Sigmoid colon (tissue), 7 donors: ENCODE measurements around the gene POU2AF3. TPM values are rescaled to one million over a fixed set of nuclear protein-coding genes. Genes with fewer than 3 reads are reported as not detected.

Experiments
- DNase-seq: peaks from one replicate; pipeline ENCODE4 v3.0.0-alpha.2; 2019
- H3K27ac ChIP-seq, 4 donors: fragments of 200-600 bp; sonication (generic); one replicate each; pipeline ENCODE4 v1.5.1; 2016 to 2019; ENCODE audit warnings: mild to moderate bottlenecking in 1 of 4
- H3K27me3 ChIP-seq, 3 donors: fragments of 200-600 bp; sonication (generic); one replicate each; pipeline ENCODE4 v1.5.1; 2019; ENCODE audit warnings: mild to moderate bottlenecking in 1 of 3
- H3K36me3 ChIP-seq, 4 donors: fragments of 200-600 bp; sonication (generic); one replicate each; pipeline ENCODE4 v1.5.1; 2016 to 2019
- H3K4me1 ChIP-seq, 4 donors: fragments of 200-600 bp; sonication (generic); one replicate each; pipeline ENCODE4 v1.5.1; 2017 to 2019
- H3K4me3 ChIP-seq, 4 donors: fragments of 200-600 bp; sonication (generic); one replicate each; pipeline ENCODE4 v1.5.1; 2017 to 2019; ENCODE audit warnings: mild to moderate bottlenecking in 2 of 4, moderate library complexity in 1 of 4
- H3K9me3 ChIP-seq, 4 donors: fragments of 200-600 bp in 3 of 4; sonication (generic) in 3 of 4; one replicate each; pipeline versions ENCODE4 v1.5.1 to v1.6.1; 2013 to 2019
- CTCF ChIP-seq, 4 experiments: fragments of 450-650 bp in 3 of 4; fragments of 200-600 bp in 1 of 4; IDR thresholded peaks; one replicate each; pipeline ENCODE4 v1.5.1; 2016 to 2019; ENCODE audit warnings: antibody characterized with exemption in 4 of 4, mild to moderate bottlenecking in 3 of 4, moderate library complexity in 2 of 4
- EP300 ChIP-seq, 4 donors: sonication (generic); formaldehyde crosslinking; IDR thresholded peaks; one replicate each; pipeline ENCODE4 v1.6.1; 2017; ENCODE audit warnings: antibody characterized with exemption in 4 of 4
- POLR2A ChIP-seq, 2 donors: fragments of 450-650 bp; IDR thresholded peaks; one replicate each; pipeline ENCODE4 v1.6.1; 2016; ENCODE audit warnings: antibody characterized with exemption in 2 of 2, mild to moderate bottlenecking in 2 of 2, moderate library complexity in 2 of 2
- POLR2AphosphoS5 ChIP-seq, 4 donors: sonication (generic); formaldehyde crosslinking; IDR thresholded peaks; one replicate each; pipeline ENCODE4 v1.6.1; 2017; ENCODE audit warnings: antibody characterized with exemption in 4 of 4
- WGBS, 2 donors: extraction: QIAGEN DNeasy Blood & Tissue Kit; methylation state at CpG; one replicate each; pipeline ENCODE4 v1.1.7; 2013; 5-methylcytosine and 5-hydroxymethylcytosine counted together
- intact Hi-C: fragments of 100-400 bp; cut with DNase I; formaldehyde crosslinking; loops from one replicate; pipeline ENCODE4 v1.15.1; 2023
- polyA plus RNA-seq, 3 donors: library from polyadenylated mRNA; stranded (reverse); fragments of 200-250 nt; gene quantifications; one replicate each; pipeline ENCODE4 v1.2.3, GENCODE V29; 2013
- total RNA-seq, 4 donors: library from RNA; depleted of rRNA; stranded (reverse); fragments of >200 nt; gene quantifications; one replicate each; pipeline ENCODE4 v1.1.0, GENCODE V29; 2016
- donor health status: healthy with polysubstance abuse.
- donor health status: Bipolar disorder and iron deficiency.
- donor health status: healthy.

The POU2AF3 gene
- total and polyA plus RNA-seq, 7 donors: 0.68 to 5.8 (median 3.9) TPM

GRCh38 chr11:111306321-111306720 lies 8.0 kb downstream of the POU2AF3 start:
- H3K4me3 ChIP-seq: no peak overlapping the region
- H3K4me1 ChIP-seq: peaks cover 0 to 27% (median 11%) of the 10 kb centered on the region in 4 donors
- H3K9me3 ChIP-seq: no peaks in the 10 kb centered on the region
- intact Hi-C loops: no loop called here
- 84 to 85% methylated on average over 5 of the region's 5 CpGs for WGBS, 2 donors
- no peak for DNase-seq
- no peak overlapping the region for H3K27ac ChIP-seq
- no peak for TF ChIP-seq EP300 (IDR thresholded peaks at IDR 0.05)
- peaks cover 0 to 4% (median 0%) of the 10 kb centered on the region in 4 donors for H3K36me3 ChIP-seq
- no peaks in the 10 kb centered on the region for H3K27me3 ChIP-seq

- Histone ChIP-seq H3K27me3 (no peaks in the 10 kb centered on the region), H3K4me1 (peaks cover 0 to 17% (median 8%) of the 10 kb centered on the region in 4 donors), H3K36me3 (peaks cover 0 to 4% (median 0%) of the 10 kb centered on the region in 4 donors), H3K27ac (no peak overlapping the region), H3K9me3 (no peaks in the 10 kb centered on the region), H3K4me3 (no peak overlapping the region)
- TF ChIP-seq CTCF (IDR thresholded peaks at IDR 0.05) (no peak), POLR2A (IDR thresholded peaks at IDR 0.05) (no peak), POLR2AphosphoS5 (IDR thresholded peaks at IDR 0.05) (no peak), EP300 (IDR thresholded peaks at IDR 0.05) (no peak)
- intact Hi-C loops: no loop called here
- no peak for DNase-seq
- 40 to 69% methylated on average over 3 of the region's 3 CpGs for WGBS, 2 donors
Measured at GRCh38 chr11:111307472-111308108, 9.2 kb downstream of the POU2AF3 start.

GRCh38 chr11:111308140-111308539 lies 9.8 kb downstream of the POU2AF3 start:
- intact Hi-C loops: no loop called here
- H3K4me3 ChIP-seq: no peak overlapping the region
- peaks cover 0 to 4% (median 0%) of the 10 kb centered on the region in 4 donors for H3K36me3 ChIP-seq
- peaks cover 0 to 11% (median 3%) of the 10 kb centered on the region in 4 donors for H3K4me1 ChIP-seq
- no peak for TF ChIP-seq EP300 (IDR thresholded peaks at IDR 0.05)
- TF ChIP-seq POLR2A (IDR thresholded peaks at IDR 0.05): no peak
- no peak for TF ChIP-seq POLR2AphosphoS5 (IDR thresholded peaks at IDR 0.05)
- no peak for TF ChIP-seq CTCF (IDR thresholded peaks at IDR 0.05)
- no peaks in the 10 kb centered on the region for H3K9me3 ChIP-seq
- no peaks in the 10 kb centered on the region for H3K27me3 ChIP-seq
- no peak overlapping the region for H3K27ac ChIP-seq
- no peak for DNase-seq
- WGBS, 2 donors: 13 to 62% methylated on average over 7 of the region's 7 CpGs

GRCh38 chr11:111309215-111309915 lies 11.0 kb downstream of the POU2AF3 start:
- no peak overlapping the region for H3K27ac ChIP-seq
- no peaks in the 10 kb centered on the region for H3K27me3 ChIP-seq
- H3K9me3 ChIP-seq: no peaks in the 10 kb centered on the region
- H3K36me3 ChIP-seq: peaks cover 0 to 4% (median 0%) of the 10 kb centered on the region in 4 donors
- TF ChIP-seq CTCF (IDR thresholded peaks at IDR 0.05) (no peak), POLR2A (IDR thresholded peaks at IDR 0.05) (no peak), POLR2AphosphoS5 (IDR thresholded peaks at IDR 0.05) (no peak)
- 68 to 79% methylated on average over 5 of the region's 5 CpGs for WGBS, 2 donors
- peaks cover 0 to 2% (median 0%) of the 10 kb centered on the region in 4 donors for H3K4me1 ChIP-seq
- intact Hi-C loops: no loop called here
- no peak overlapping the region for H3K4me3 ChIP-seq
- DNase-seq: no peak

DNA sequence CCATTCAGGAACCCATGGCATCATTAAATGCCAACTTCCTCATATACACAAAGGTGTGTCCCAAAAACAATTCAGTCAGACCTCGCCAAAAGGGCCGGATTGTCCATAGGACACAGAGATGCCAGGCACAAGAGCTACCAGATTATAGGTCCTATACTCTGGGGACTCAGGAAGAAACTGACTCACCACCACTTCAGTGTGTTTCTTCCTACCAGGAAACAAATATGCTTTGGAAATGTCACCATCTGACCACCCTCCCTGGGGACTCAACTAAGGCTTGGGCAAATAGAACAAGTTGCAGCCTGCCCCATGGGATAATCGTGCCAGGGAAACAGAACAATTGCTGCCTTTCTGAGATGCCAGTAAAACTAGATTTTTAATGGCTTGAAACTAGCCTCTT lies 11.7 kb downstream of the POU2AF3 start:
- peaks cover 0 to 4% (median 0%) of the 10 kb centered on the region in 4 donors for H3K36me3 ChIP-seq
- TF ChIP-seq POLR2A (IDR thresholded peaks at IDR 0.05) (no peak), EP300 (IDR thresholded peaks at IDR 0.05) (no peak), CTCF (IDR thresholded peaks at IDR 0.05) (no peak), POLR2AphosphoS5 (IDR thresholded peaks at IDR 0.05) (no peak)
- H3K9me3 ChIP-seq: no peaks in the 10 kb centered on the region
- 12 to 47% methylated on average over 3 of the region's 3 CpGs for WGBS, 2 donors
- no peak for DNase-seq
- peaks cover 0 to 2% (median 0%) of the 10 kb centered on the region in 4 donors for H3K4me1 ChIP-seq
- intact Hi-C loops: no loop called here
- no peaks in the 10 kb centered on the region for H3K27me3 ChIP-seq
- no peak overlapping the region for H3K4me3 ChIP-seq
- H3K27ac ChIP-seq: no peak overlapping the region
